Mammary epithelial cell (primary cell): ENCODE data around the gene RNF212.

Source experiments
- CTCF ChIP-seq, 2 donors: IDR thresholded peaks in 1 of 2; conservative IDR thresholded peaks in 1 of 2; 2 replicates each; pipeline ENCODE4 v1.5.1; 2011 to 2012; ENCODE audit warnings: inconsistent platforms in 2 of 2, low read length in 2 of 2, mild to moderate bottlenecking in 2 of 2, control low read depth in 1 of 2, low read depth in 1 of 2; ENCODE audit not compliant: insufficient read depth in 1 of 2; ENCODE audit errors: extremely low read depth in 1 of 2
- EZH2 ChIP-seq: IDR thresholded peaks from 2 replicates; pipeline ENCODE4 v1.6.1; 2012; ENCODE audit warnings: low read length, inconsistent platforms, borderline replicate concordance

- TF ChIP-seq CTCF (conservative IDR thresholded peaks at IDR 0.05 in 1 of 2, IDR thresholded peaks at IDR 0.05 in 1 of 2; ENCODE audit: extremely low read depth in 1 of 2, insufficient read depth in 1 of 2, low read depth in 1 of 2, low read length in 2 of 2) (no peak), EZH2 (no peak)
These were observed 30.9 kb downstream of the RNF212 start for GRCh38 chr4:1082215-1083182.
